ENCODE measurements around the gene TGFB1. TPM values are rescaled to one million over a fixed set of nuclear protein-coding genes. Genes with fewer than 3 reads are reported as not detected.

The TGFB1 gene
- total and polyA plus RNA-seq, 2 of the 13 experiments (the other 11 are each of a cell fraction or from before 2014, with no cell fraction given): 4.1 to 5.4 TPM

DNA sequence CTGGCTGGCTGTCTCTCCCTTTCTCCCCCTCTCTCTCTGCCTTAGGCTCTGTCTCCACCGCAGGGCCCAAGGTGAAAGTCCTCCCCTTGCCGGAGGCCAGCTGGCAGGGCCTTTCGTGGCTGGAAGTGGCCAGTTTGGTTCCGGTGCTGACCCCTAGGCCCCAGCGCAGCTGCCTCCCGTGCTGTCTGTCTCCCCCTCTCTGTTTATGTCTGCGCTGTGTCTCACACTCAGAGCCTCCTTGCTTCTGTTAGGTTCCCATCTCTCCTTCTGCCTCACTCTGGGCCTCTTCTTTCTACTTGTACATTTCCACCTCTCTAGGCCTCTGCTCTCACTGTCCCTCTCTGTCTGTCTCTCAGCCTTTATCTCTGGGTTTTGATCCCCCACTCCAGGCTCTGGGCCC is 30.7 kb downstream of the TGFB1 start (continued):
- TF ChIP-seq ZBTB33 (CRISPR knock-in tag; IDR thresholded peaks at IDR 0.05) (no peak), CBX1 (IDR thresholded peaks at IDR 0.05; ENCODE audit: low read depth) (no peak), KDM6A (CRISPR knock-in tag; IDR thresholded peaks at IDR 0.05; ENCODE audit: low read depth) (peak; percentile 30; the same call in 1 of the 2 replicates), PAXIP1 (CRISPR knock-in tag; conservative IDR thresholded peaks at IDR 0.05) (no peak; the same call in 1 of the 2 replicates), XRCC5 (optimal IDR thresholded peaks at IDR 0.05; ENCODE audit: low read length) (peak; percentile 27), ETV5 (CRISPR knock-in tag; IDR thresholded peaks at IDR 0.05; ENCODE audit: borderline replicate concordance) (peak; percentile 82), JUND (CRISPR knock-in tag; IDR thresholded peaks at IDR 0.05) (no peak), CBX5 (CRISPR knock-in tag; IDR thresholded peaks at IDR 0.05; ENCODE audit: borderline replicate concordance) (no peak), POLR2AphosphoS5 (IDR thresholded peaks at IDR 0.05; ENCODE audit: low read depth, low read length) (no peak), BRD4 (CRISPR knock-in tag; IDR thresholded peaks at IDR 0.05) (peak; percentile 15; the same call in 1 of the 2 replicates), CHD4 (IDR thresholded peaks at IDR 0.05; ENCODE audit: borderline replicate concordance, low read length) (no peak), SP4 (CRISPR knock-in tag; IDR thresholded peaks at IDR 0.05) (no peak), ZNF737 (CRISPR knock-in tag; IDR thresholded peaks at IDR 0.05; ENCODE audit: borderline replicate concordance) (no peak), FOXK1 (CRISPR knock-in tag; IDR thresholded peaks at IDR 0.05; ENCODE audit: borderline replicate concordance, low read depth) (peak; percentile 37; the same call in 1 of the 2 replicates), HMG20A (CRISPR knock-in tag; IDR thresholded peaks at IDR 0.05; ENCODE audit: borderline replicate concordance) (no peak), SCMH1 (CRISPR knock-in tag; IDR thresholded peaks at IDR 0.05; ENCODE audit: borderline replicate concordance) (no peak), ZNF468 (CRISPR knock-in tag; IDR thresholded peaks at IDR 0.05) (no peak), ZNF607 (CRISPR knock-in tag; IDR thresholded peaks at IDR 0.05; ENCODE audit: borderline replicate concordance) (no peak), ZKSCAN8 (CRISPR knock-in tag; IDR thresholded peaks at IDR 0.05; ENCODE audit: borderline replicate concordance) (no peak)
- TF ChIP-seq, protein P1, sequence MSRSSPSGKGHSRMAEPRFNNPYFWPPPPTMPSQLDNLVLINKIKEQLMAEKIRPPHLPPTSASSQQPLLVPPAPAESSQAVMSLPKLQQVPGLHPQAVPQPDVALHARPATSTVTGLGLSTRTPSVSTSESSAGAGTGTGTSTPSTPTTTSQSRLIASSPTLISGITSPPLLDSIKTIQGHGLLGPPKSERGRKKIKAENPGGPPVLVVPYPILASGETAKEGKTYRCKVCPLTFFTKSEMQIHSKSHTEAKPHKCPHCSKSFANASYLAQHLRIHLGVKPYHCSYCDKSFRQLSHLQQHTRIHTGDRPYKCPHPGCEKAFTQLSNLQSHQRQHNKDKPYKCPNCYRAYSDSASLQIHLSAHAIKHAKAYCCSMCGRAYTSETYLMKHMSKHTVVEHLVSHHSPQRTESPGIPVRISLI (CRISPR knock-in tag; IDR thresholded peaks at IDR 0.05; ENCODE audit: borderline replicate concordance): no peak
- TF ChIP-seq, protein P2, sequence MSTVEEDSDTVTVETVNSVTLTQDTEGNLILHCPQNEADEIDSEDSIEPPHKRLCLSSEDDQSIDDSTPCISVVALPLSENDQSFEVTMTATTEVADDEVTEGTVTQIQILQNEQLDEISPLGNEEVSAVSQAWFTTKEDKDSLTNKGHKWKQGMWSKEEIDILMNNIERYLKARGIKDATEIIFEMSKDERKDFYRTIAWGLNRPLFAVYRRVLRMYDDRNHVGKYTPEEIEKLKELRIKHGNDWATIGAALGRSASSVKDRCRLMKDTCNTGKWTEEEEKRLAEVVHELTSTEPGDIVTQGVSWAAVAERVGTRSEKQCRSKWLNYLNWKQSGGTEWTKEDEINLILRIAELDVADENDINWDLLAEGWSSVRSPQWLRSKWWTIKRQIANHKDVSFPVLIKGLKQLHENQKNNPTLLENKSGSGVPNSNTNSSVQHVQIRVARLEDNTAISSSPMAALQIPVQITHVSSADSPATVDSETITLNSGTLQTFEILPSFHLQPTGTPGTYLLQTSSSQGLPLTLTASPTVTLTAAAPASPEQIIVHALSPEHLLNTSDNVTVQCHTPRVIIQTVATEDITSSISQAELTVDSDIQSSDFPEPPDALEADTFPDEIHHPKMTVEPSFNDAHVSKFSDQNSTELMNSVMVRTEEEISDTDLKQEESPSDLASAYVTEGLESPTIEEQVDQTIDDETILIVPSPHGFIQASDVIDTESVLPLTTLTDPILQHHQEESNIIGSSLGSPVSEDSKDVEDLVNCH (CRISPR knock-in tag; IDR thresholded peaks at IDR 0.05): no peak
- TF ChIP-seq, protein P3, sequence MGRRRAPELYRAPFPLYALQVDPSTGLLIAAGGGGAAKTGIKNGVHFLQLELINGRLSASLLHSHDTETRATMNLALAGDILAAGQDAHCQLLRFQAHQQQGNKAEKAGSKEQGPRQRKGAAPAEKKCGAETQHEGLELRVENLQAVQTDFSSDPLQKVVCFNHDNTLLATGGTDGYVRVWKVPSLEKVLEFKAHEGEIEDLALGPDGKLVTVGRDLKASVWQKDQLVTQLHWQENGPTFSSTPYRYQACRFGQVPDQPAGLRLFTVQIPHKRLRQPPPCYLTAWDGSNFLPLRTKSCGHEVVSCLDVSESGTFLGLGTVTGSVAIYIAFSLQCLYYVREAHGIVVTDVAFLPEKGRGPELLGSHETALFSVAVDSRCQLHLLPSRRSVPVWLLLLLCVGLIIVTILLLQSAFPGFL (CRISPR knock-in tag; IDR thresholded peaks at IDR 0.05): no peak

Measured in HepG2 (cell line).